ENCODE measurements around the gene FIGNL1. TPM values are rescaled to one million over a fixed set of nuclear protein-coding genes. Genes with fewer than 3 reads are reported as not detected.

FIGNL1 gene
- total and polyA plus RNA-seq, 2 of the 4 experiments (the other 2 are of a cell fraction): 8.2 to 27.1 TPM

DNA sequence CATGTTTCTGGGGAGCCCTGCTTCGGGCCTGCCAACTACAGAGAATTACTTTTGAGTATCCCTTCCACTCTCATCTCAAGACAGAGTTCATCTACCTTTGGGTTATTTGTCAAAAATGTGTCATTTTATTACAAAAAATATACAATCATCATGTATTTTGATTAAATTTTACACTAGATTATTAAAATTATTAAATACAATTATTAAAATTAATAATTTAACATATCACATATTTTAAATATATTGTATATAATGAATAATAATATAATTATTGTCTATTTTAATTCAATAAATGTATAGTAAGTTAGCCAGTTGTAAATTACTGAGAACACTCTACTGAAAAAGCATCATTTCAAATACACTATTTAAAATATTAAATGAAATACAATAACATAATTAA lies 50.9 kb downstream of the FIGNL1 start:
- dilution Hi-C loops (cut with HindIII; ENCODE audit: low sequenced_read_pairs, unreplicated experiment): no loop called here
- H4K8ac ChIP-seq (ENCODE audit: low read depth in 2 of 2, low read length in 2 of 2): no peak overlapping the region
- H2BK120ac ChIP-seq (ENCODE audit: low read depth, low read length): no peak overlapping the region
- H3K18ac ChIP-seq (ENCODE audit: low read depth, low read length): no peak overlapping the region
- no peaks in the 10 kb centered on the region for H3K9me1 ChIP-seq (ENCODE audit: insufficient read depth, low read length)
- no peak overlapping the region for H2AK5ac ChIP-seq (ENCODE audit: low read depth, low read length)
- no peak overlapping the region for H3K56ac ChIP-seq (ENCODE audit: extremely low read depth, insufficient read depth, low read length)
- no peak overlapping the region for H3K4ac ChIP-seq (ENCODE audit: low read depth, low read length)
- no TSS peak for BruUV-seq (replicated peaks)
- in situ Hi-C loops (cut with MboI; ENCODE audit: low sequenced_read_pairs): no loop called here
- no peaks in the 10 kb centered on the region for H3K79me1 ChIP-seq (ENCODE audit: low read depth in 1 of 2, low read length in 2 of 2)
- no peak overlapping the region for H3K9ac ChIP-seq (ENCODE audit: low read depth, low read length)
- no peak overlapping the region for H4K91ac ChIP-seq (ENCODE audit: insufficient read depth, low read depth, low read length)
- H3K27ac ChIP-seq (ENCODE audit: insufficient read depth, low read length): no peak overlapping the region
- no peak overlapping the region for H3K4me2 ChIP-seq (ENCODE audit: low read depth, low read length)
- no peak for ATAC-seq (ENCODE audit: low read depth)
- DNase-seq: no peak
- TF ChIP-seq ELK1 (IDR thresholded peaks at IDR 0.05; ENCODE audit: borderline replicate concordance, low read depth, low read length) (no peak), MAZ (IDR thresholded peaks at IDR 0.05; ENCODE audit: borderline replicate concordance, low read depth, low read length) (no peak), FOS (IDR thresholded peaks at IDR 0.05; ENCODE audit: low read depth, low read length) (no peak), BHLHE40 (IDR thresholded peaks at IDR 0.05; ENCODE audit: low read depth, low read length) (no peak), RAD21 (IDR thresholded peaks at IDR 0.05; ENCODE audit: low read length) (no peak), NFE2L2 (IDR thresholded peaks at IDR 0.05; ENCODE audit: low read depth, low read length) (no peak)
- TF ChIP-seq, protein P1, sequence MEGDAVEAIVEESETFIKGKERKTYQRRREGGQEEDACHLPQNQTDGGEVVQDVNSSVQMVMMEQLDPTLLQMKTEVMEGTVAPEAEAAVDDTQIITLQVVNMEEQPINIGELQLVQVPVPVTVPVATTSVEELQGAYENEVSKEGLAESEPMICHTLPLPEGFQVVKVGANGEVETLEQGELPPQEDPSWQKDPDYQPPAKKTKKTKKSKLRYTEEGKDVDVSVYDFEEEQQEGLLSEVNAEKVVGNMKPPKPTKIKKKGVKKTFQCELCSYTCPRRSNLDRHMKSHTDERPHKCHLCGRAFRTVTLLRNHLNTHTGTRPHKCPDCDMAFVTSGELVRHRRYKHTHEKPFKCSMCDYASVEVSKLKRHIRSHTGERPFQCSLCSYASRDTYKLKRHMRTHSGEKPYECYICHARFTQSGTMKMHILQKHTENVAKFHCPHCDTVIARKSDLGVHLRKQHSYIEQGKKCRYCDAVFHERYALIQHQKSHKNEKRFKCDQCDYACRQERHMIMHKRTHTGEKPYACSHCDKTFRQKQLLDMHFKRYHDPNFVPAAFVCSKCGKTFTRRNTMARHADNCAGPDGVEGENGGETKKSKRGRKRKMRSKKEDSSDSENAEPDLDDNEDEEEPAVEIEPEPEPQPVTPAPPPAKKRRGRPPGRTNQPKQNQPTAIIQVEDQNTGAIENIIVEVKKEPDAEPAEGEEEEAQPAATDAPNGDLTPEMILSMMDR (conservative IDR thresholded peaks at IDR 0.05; ENCODE audit: low read depth, low read length): no peak
- H4K5ac ChIP-seq (ENCODE audit: low read depth, low read length): no peak overlapping the region
- H4K20me1 ChIP-seq (ENCODE audit: insufficient read depth, low read length): no peaks in the 10 kb centered on the region
- H3K4me1 ChIP-seq (ENCODE audit: control insufficient read depth, insufficient read depth, low read length): no peaks in the 10 kb centered on the region
- H3K27me3 ChIP-seq (ENCODE audit: control insufficient read depth, insufficient read depth, low read length): peaks cover 20% of the 10 kb centered on the region
- H2BK5ac ChIP-seq (ENCODE audit: low read depth, low read length, poor library complexity, severe bottlenecking): no peak overlapping the region
- no peak overlapping the region for H2BK15ac ChIP-seq (ENCODE audit: low read depth, low read length)
- no peak overlapping the region for H2AK9ac ChIP-seq (replicated peaks; ENCODE audit: low read depth, low read length, poor library complexity)
- no peak overlapping the region for H3K23ac ChIP-seq (ENCODE audit: low read depth, low read length)
- no peak overlapping the region for H3K4me3 ChIP-seq (ENCODE audit: insufficient read depth, low read depth, low read length)
- no peak overlapping the region for H2AFZ ChIP-seq (replicated peaks; ENCODE audit: low read length, poor library complexity)
- no peak overlapping the region for H2BK20ac ChIP-seq (ENCODE audit: low read depth, low read length)
- intact Hi-C loops (cut with micrococcal nuclease): no loop called here
- no CpG with 5 or more reads among the region's 1 CpG for WGBS, 2 experiments (ENCODE audit: extremely low coverage in 2 of 2, insufficient read length in 1 of 2)
- ChIA-PET CTCF (no interaction called here), POLR2A (ENCODE audit: unreplicated experiment) (no interaction called here)
- H3K9me3 ChIP-seq (ENCODE audit: control insufficient read depth, insufficient read depth, low read length): no peaks in the 10 kb centered on the region
- no peak overlapping the region for H3K14ac ChIP-seq (replicated peaks; ENCODE audit: low read depth, low read length)
- no peaks in the 10 kb centered on the region for H3K36me3 ChIP-seq (ENCODE audit: control insufficient read depth, insufficient read depth, low read length)
